Measurements from ENCODE around the gene KRT39.

KRT39 gene

GRCh38 chr17:40978575-40979151, 11.9 kb upstream of the KRT39 start:
- DNase-seq: no peak

GRCh38 chr17:40975516-40975915, 8.8 kb upstream of the KRT39 start:
- no peak for DNase-seq

GRCh38 chr17:40974366-40974765, 7.6 kb upstream of the KRT39 start:
- no peak for DNase-seq

- DNase-seq: no peak
Observed at GRCh38 chr17:40967582-40967981, 834 bp upstream of the KRT39 start.

GRCh38 chr17:40963838-40964237, 2.9 kb downstream of the KRT39 start:
- no peak for DNase-seq

GRCh38 chr17:40962059-40962561, 4.6 kb downstream of the KRT39 start:
- DNase-seq: no peak

- DNase-seq: no peak
Observed at GRCh38 chr17:40961591-40961990, 5.2 kb downstream of the KRT39 start.

GRCh38 chr17:40960144-40960543, 6.6 kb downstream of the KRT39 start:
- DNase-seq: no peak

GRCh38 chr17:40958086-40958953, 8.4 kb downstream of the KRT39 start:
- no peak for DNase-seq

GRCh38 chr17:40956401-40957254, 10.1 kb downstream of the KRT39 start:
- DNase-seq: no peak

- peak in 1 of 2 donors; percentile 6 for DNase-seq
Observed at GRCh38 chr17:40953881-40954280, 12.9 kb downstream of the KRT39 start.

GRCh38 chr17:40952661-40953060, 14.1 kb downstream of the KRT39 start:
- no peak for DNase-seq

GRCh38 chr17:40952154-40952553, 14.6 kb downstream of the KRT39 start:
- DNase-seq: no peak

- DNase-seq: no peak
Observed at GRCh38 chr17:40951011-40951622, 15.6 kb downstream of the KRT39 start.

- no peak for DNase-seq
Observed at GRCh38 chr17:40950176-40950575, 16.6 kb downstream of the KRT39 start.

- no peak for DNase-seq
Observed at GRCh38 chr17:40949418-40949817, 17.3 kb downstream of the KRT39 start.

- DNase-seq: no peak
Observed at GRCh38 chr17:40947929-40948328, 18.8 kb downstream of the KRT39 start.

- DNase-seq: no peak
Observed at GRCh38 chr17:40945414-40945813, 21.3 kb downstream of the KRT39 start.

- no peak for DNase-seq
Observed at GRCh38 chr17:40944531-40944930, 22.2 kb downstream of the KRT39 start.

- DNase-seq: no peak
Observed at GRCh38 chr17:40942553-40942952, 24.2 kb downstream of the KRT39 start.

GRCh38 chr17:40940266-40940665, 26.5 kb downstream of the KRT39 start:
- no peak for DNase-seq

- DNase-seq: no peak
Observed at GRCh38 chr17:40938981-40939380, 27.8 kb downstream of the KRT39 start.

GRCh38 chr17:40937384-40937819, 29.3 kb downstream of the KRT39 start, which contains the start of gene KRT23:
Gene KRT23 (minus strand): TSS chr17:40937646. CDS start chr17:40936603, 1,043 bp downstream.
- no peak for DNase-seq
